OCI-LY3 (cell line): ENCODE measurements around the gene OGFR.

ENCODE experiments used
- H2AFZ ChIP-seq: fragments of 200-600, 300-600 bp; shearing (Covaris generic); 2 replicates; pipeline ENCODE4 v1.6.0; 2014; ENCODE audit warnings: antibody characterized with exemption, low read depth, low read length
- H3K27ac ChIP-seq: fragments of 200-600, 300-600 bp; sonication (generic); 2 replicates; pipeline ENCODE4 v1.5.1; 2014; ENCODE audit warnings: mild to moderate bottlenecking, low read length, moderate library complexity, mixed read lengths
- H3K27me3 ChIP-seq: fragments of 200-600, 300-600 bp; sonication (generic); 2 replicates; pipeline ENCODE4 v1.6.1; 2014; ENCODE audit warnings: low read depth, low read length, mixed read lengths
- H3K36me3 ChIP-seq: fragments of 200-600, 300-600 bp; sonication (generic); replicated peaks from 2 replicates; pipeline ENCODE3; 2014; ENCODE audit warnings: low read depth, low read length, mixed read lengths
- H3K4me1 ChIP-seq: fragments of 300-600, 200-600 bp; sonication (generic); 2 replicates; pipeline ENCODE4 v1.6.1; 2014; ENCODE audit warnings: low read length, mixed read lengths
- H3K4me2 ChIP-seq: fragments of 200-600, 300-600 bp; sonication (generic); 2 replicates; pipeline ENCODE4 v1.6.1; 2014; ENCODE audit warnings: low read length, mixed read lengths
- H3K4me3 ChIP-seq: fragments of 300-600, 200-600 bp; sonication (generic); 2 replicates; pipeline ENCODE4 v1.5.1; 2014; ENCODE audit warnings: antibody characterized with exemption, mild to moderate bottlenecking, low read length, moderate library complexity
- H3K79me2 ChIP-seq: fragments of 300-600, 200-600 bp; shearing (Covaris generic); 2 replicates; pipeline ENCODE4 v1.6.1; 2014; ENCODE audit warnings: mild to moderate bottlenecking, low read length, mixed read lengths
- H3K9ac ChIP-seq: fragments of 300-600, 200-600 bp; shearing (Covaris generic); 2 replicates; pipeline ENCODE4 v1.6.0; 2014; ENCODE audit warnings: mild to moderate bottlenecking, low read length, moderate library complexity
- H3K9me3 ChIP-seq: fragments of 200-600, 300-600 bp; shearing (Covaris generic); 2 replicates; pipeline ENCODE4 v1.6.1; 2014; ENCODE audit warnings: low read length, mixed read lengths; ENCODE audit not compliant: insufficient read depth
- H4K20me1 ChIP-seq: fragments of 200-600, 300-600 bp; sonication (generic); 2 replicates; pipeline ENCODE4 v1.6.1; 2016; ENCODE audit warnings: low read length, mixed read lengths; ENCODE audit not compliant: insufficient read depth
- CTCF ChIP-seq: fragments of 200-600, 300-600 bp; sonication (generic); IDR thresholded peaks from 2 replicates; pipeline ENCODE4 v1.5.1; 2014; ENCODE audit warnings: antibody characterized with exemption, low read length, low read depth
- EZH2phosphoT487 ChIP-seq: fragments of 200-600 bp; shearing (Covaris generic); IDR thresholded peaks from 2 replicates; pipeline ENCODE4 v1.6.1; 2018; ENCODE audit warnings: antibody characterized with exemption, mixed run types, low read depth

OGFR gene

GRCh38 chr20:62831854-62832211 lies 27.2 kb downstream of the OGFR start:
- peak overlapping the region; percentile 93 for H3K4me2 ChIP-seq
- peaks cover 9% of the 10 kb centered on the region for H3K36me3 ChIP-seq

GRCh38 chr20:62832212-62832922 lies 27.7 kb downstream of the OGFR start:
- Histone ChIP-seq H3K4me2 (peak overlapping the region; percentile 93), H2AFZ (peak overlapping the region; percentile 0; the same call in 1 of the 2 replicates)

More at GRCh38 chr20:62831854-62832211, 27.2 kb downstream of the OGFR start:
- Histone ChIP-seq H3K27ac (peak overlapping the region; percentile 80), H4K20me1 (no peaks in the 10 kb centered on the region), H3K4me3 (peak overlapping the region; percentile 81; the same call in 1 of the 2 replicates), H3K9ac (peak overlapping the region; percentile 73; the same call in 1 of the 2 replicates), H3K79me2 (no peaks in the 10 kb centered on the region), H3K9me3 (no peaks in the 10 kb centered on the region), H3K4me1 (peaks cover 31% of the 10 kb centered on the region), H2AFZ (no peak overlapping the region), H3K27me3 (no peaks in the 10 kb centered on the region)
- TF ChIP-seq EZH2phosphoT487 (no peak), CTCF (no peak)

GRCh38 chr20:62832951-62833391 lies 28.3 kb downstream of the OGFR start:
- peak overlapping the region; percentile 73 for H3K9ac ChIP-seq
- H3K4me2 ChIP-seq = peak overlapping the region; percentile 93
- peak overlapping the region; percentile 80 for H3K27ac ChIP-seq
- H2AFZ ChIP-seq = peak overlapping the region; percentile 0; the same call in 1 of the 2 replicates
- TF ChIP-seq EZH2phosphoT487 (no peak), CTCF (no peak)
- H3K4me1 ChIP-seq = peaks cover 42% of the 10 kb centered on the region
- no peaks in the 10 kb centered on the region for H3K27me3 ChIP-seq
- H3K36me3 ChIP-seq = peaks cover 14% of the 10 kb centered on the region
- H3K4me3 ChIP-seq = peak overlapping the region; percentile 81
- no peaks in the 10 kb centered on the region for H3K79me2 ChIP-seq
- H3K9me3 ChIP-seq = no peaks in the 10 kb centered on the region
- H4K20me1 ChIP-seq = no peaks in the 10 kb centered on the region

More at GRCh38 chr20:62832212-62832922, 27.7 kb downstream of the OGFR start:
- peak overlapping the region; percentile 73 for H3K9ac ChIP-seq
- H4K20me1 ChIP-seq = no peaks in the 10 kb centered on the region
- peaks cover 14% of the 10 kb centered on the region for H3K36me3 ChIP-seq
- H3K4me1 ChIP-seq = peaks cover 36% of the 10 kb centered on the region
- H3K27ac ChIP-seq = peak overlapping the region; percentile 80
- H3K79me2 ChIP-seq = no peaks in the 10 kb centered on the region
- peak overlapping the region; percentile 81 for H3K4me3 ChIP-seq
- H3K27me3 ChIP-seq = no peaks in the 10 kb centered on the region
- H3K9me3 ChIP-seq = no peaks in the 10 kb centered on the region
- TF ChIP-seq CTCF (peak; percentile 10; the same call in 1 of the 2 replicates), EZH2phosphoT487 (no peak)

GRCh38 chr20:62834967-62835730 lies 30.5 kb downstream of the OGFR start:
- no peak for TF ChIP-seq CTCF
- TF ChIP-seq EZH2phosphoT487 = no peak
- Histone ChIP-seq H3K4me2 (no peak overlapping the region), H3K27ac (no peak overlapping the region), H3K27me3 (no peaks in the 10 kb centered on the region), H3K36me3 (peaks cover 21% of the 10 kb centered on the region), H4K20me1 (no peaks in the 10 kb centered on the region), H3K79me2 (no peaks in the 10 kb centered on the region), H3K4me1 (peaks cover 56% of the 10 kb centered on the region), H3K4me3 (no peak overlapping the region), H2AFZ (no peak overlapping the region), H3K9me3 (no peaks in the 10 kb centered on the region), H3K9ac (no peak overlapping the region)
